Measurements from ENCODE around the gene SMARCA2. TPM values are rescaled to one million over a fixed set of nuclear protein-coding genes. Genes with fewer than 3 reads are reported as not detected.

SMARCA2 gene
- total and polyA plus RNA-seq, 9 donors = 108 to 404 (median 199) TPM

DNA sequence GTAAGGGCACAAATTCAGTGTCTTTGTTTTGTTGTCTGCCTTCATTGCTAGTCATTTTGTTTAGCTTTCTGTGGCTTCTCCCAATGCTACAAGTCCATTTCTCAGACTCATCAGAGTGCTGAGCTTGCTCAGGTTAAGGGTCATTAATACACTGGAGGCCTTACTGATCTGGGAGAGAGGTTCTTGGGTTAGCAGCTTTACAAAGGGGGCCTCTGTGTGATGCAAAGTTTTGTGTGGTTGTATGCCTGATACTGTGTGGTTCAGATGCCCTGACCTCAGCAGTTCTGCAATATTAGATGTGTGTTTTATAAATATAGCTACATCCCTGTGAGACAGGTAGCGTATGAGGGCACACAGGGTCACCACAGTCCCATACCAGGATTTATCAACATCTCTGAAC lies 34.8 kb upstream of the SMARCA2 start:
- 100% methylated on average over 1 of the region's 1 CpG for WGBS, 3 donors
- no peaks in the 10 kb centered on the region for H3K9me3 ChIP-seq
- DNase-seq = no peak
- peaks cover 9% of the 10 kb centered on the region for H3K4me1 ChIP-seq (ENCODE audit: insufficient read depth)
- no peak overlapping the region for H3K4me3 ChIP-seq
- intact Hi-C loops (cut with DNase I) = no loop called here
- H3K27ac ChIP-seq = peak overlapping the region in 1 of 2 donors; percentile 72
- no peaks in the 10 kb centered on the region for H3K36me3 ChIP-seq
- no peaks in the 10 kb centered on the region for H3K27me3 ChIP-seq
- TF ChIP-seq, protein P1, sequence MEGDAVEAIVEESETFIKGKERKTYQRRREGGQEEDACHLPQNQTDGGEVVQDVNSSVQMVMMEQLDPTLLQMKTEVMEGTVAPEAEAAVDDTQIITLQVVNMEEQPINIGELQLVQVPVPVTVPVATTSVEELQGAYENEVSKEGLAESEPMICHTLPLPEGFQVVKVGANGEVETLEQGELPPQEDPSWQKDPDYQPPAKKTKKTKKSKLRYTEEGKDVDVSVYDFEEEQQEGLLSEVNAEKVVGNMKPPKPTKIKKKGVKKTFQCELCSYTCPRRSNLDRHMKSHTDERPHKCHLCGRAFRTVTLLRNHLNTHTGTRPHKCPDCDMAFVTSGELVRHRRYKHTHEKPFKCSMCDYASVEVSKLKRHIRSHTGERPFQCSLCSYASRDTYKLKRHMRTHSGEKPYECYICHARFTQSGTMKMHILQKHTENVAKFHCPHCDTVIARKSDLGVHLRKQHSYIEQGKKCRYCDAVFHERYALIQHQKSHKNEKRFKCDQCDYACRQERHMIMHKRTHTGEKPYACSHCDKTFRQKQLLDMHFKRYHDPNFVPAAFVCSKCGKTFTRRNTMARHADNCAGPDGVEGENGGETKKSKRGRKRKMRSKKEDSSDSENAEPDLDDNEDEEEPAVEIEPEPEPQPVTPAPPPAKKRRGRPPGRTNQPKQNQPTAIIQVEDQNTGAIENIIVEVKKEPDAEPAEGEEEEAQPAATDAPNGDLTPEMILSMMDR (IDR thresholded peaks at IDR 0.05) = no peak
- TF ChIP-seq EP300 (IDR thresholded peaks at IDR 0.05) (no peak), POLR2A (IDR thresholded peaks at IDR 0.05) (no peak)

- Histone ChIP-seq H3K27ac (no peak overlapping the region), H3K4me3 (no peak overlapping the region), H3K36me3 (no peaks in the 10 kb centered on the region), H3K9me3 (no peaks in the 10 kb centered on the region), H3K27me3 (no peaks in the 10 kb centered on the region), H3K4me1 (ENCODE audit: insufficient read depth) (peaks cover 9% of the 10 kb centered on the region)
- 88 to 95% (median 91%) methylated on average over 1 of the region's 1 CpG for WGBS, 3 donors
- no peak for DNase-seq
- intact Hi-C loops (cut with DNase I) = no loop called here
- TF ChIP-seq POLR2A (IDR thresholded peaks at IDR 0.05) (no peak), EP300 (IDR thresholded peaks at IDR 0.05) (no peak)
- TF ChIP-seq, protein P1 (IDR thresholded peaks at IDR 0.05) = no peak
Measured at GRCh38 chr9:1982074-1982473, 33.1 kb upstream of the SMARCA2 start.

DNA sequence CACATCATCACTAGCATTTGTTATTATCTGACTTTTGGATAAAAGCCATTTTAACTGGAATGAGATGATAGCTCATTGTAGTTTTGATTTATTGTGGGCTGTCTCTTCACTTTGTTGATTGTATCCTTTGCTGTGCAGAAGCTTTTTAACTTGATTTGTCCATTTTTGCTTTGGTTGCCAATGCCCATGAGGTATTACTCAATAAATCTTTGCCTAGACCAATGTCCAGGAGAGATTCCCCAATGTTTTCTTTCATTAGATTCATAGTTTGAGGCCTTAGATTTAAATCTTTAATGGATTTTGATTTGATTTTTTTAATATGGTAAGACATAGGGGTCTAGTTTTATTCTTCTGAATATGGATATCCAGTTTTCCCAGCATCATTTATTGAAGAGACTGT lies 28.8 kb upstream of the SMARCA2 start:
- no peak for DNase-seq
- Histone ChIP-seq H3K9me3 (no peaks in the 10 kb centered on the region), H3K36me3 (no peaks in the 10 kb centered on the region), H3K27ac (no peak overlapping the region), H3K4me1 (ENCODE audit: insufficient read depth) (no peaks in the 10 kb centered on the region), H3K27me3 (no peaks in the 10 kb centered on the region), H3K4me3 (no peak overlapping the region)
- intact Hi-C loops (cut with DNase I) = no loop called here
- TF ChIP-seq POLR2A (IDR thresholded peaks at IDR 0.05) = no peak
- no peak for TF ChIP-seq EP300 (IDR thresholded peaks at IDR 0.05)
- TF ChIP-seq, protein P1 (IDR thresholded peaks at IDR 0.05) = no peak

DNA sequence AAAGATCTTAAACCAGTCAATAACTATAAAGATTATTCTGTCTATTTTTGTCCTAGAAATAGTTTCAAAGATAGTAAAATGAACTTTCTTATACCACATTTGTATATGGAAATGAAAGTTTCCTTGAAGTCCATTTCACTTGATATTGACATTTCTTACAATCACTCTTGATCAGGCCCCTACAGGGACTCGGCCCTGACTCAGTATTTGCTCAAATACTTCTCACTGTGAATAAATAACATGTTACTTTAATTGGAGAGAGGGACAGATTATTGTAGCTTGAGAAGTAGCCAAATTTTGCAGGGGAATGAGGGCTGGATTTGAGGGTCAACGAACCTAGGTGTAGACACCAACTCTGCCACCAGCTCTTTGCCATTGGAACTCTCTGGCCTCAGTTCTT lies 25.6 kb upstream of the SMARCA2 start:
- H3K27me3 ChIP-seq = no peaks in the 10 kb centered on the region
- no peaks in the 10 kb centered on the region for H3K36me3 ChIP-seq
- DNase-seq = no peak
- 86 to 95% (median 89%) methylated on average over 2 of the region's 2 CpGs for WGBS, 3 donors
- no peaks in the 10 kb centered on the region for H3K4me1 ChIP-seq (ENCODE audit: insufficient read depth)
- H3K27ac ChIP-seq = no peak overlapping the region
- TF ChIP-seq POLR2A (IDR thresholded peaks at IDR 0.05) = no peak
- TF ChIP-seq EP300 (IDR thresholded peaks at IDR 0.05) = no peak
- TF ChIP-seq, protein P1 (IDR thresholded peaks at IDR 0.05) = no peak
- H3K4me3 ChIP-seq = no peak overlapping the region
- no peaks in the 10 kb centered on the region for H3K9me3 ChIP-seq
- intact Hi-C loops (cut with DNase I) = no loop called here

GRCh38 chr9:1994180-1994579 lies 21.0 kb upstream of the SMARCA2 start:
- TF ChIP-seq EP300 (IDR thresholded peaks at IDR 0.05) (no peak), POLR2A (IDR thresholded peaks at IDR 0.05) (no peak)
- TF ChIP-seq, protein P1 (IDR thresholded peaks at IDR 0.05) = no peak

More at GRCh38 chr9:1994180-1994579, 21.0 kb upstream of the SMARCA2 start:
- DNase-seq = no peak
- intact Hi-C loops (cut with DNase I) = no loop called here
- Histone ChIP-seq H3K27me3 (no peaks in the 10 kb centered on the region), H3K27ac (no peak overlapping the region), H3K4me3 (no peak overlapping the region), H3K4me1 (ENCODE audit: insufficient read depth) (no peaks in the 10 kb centered on the region), H3K9me3 (no peaks in the 10 kb centered on the region), H3K36me3 (no peaks in the 10 kb centered on the region)
- WGBS, 3 donors = 88 to 92% (median 89%) methylated on average over 5 of the region's 5 CpGs
